Measurements from ENCODE around the gene ALKBH7. TPM values are rescaled to one million over a fixed set of nuclear protein-coding genes. Genes with fewer than 3 reads are reported as not detected.
A peak's percentile ranks its signal among the peaks of the same experiment; 100 is the strongest.

Gene ALKBH7
- total RNA-seq, 4 donors from 2014 or later: 55.2 to 109 (median 71.8) TPM

- WGBS: 65% methylated on average over 25 of the region's 33 CpGs
Observed at GRCh38 chr19:6417713-6418561, 45.3 kb downstream of the ALKBH7 start.

GRCh38 chr19:6418562-6418932 is 46.0 kb downstream of the ALKBH7 start:
- WGBS: 88% methylated on average over 10 of the region's 19 CpGs
- Histone ChIP-seq H3K36me3 (peaks cover 60 to 90% (median 85%) of the 10 kb centered on the region in 4 donors), H3K4me3 (no peak overlapping the region), H3K9me3 (no peaks in the 10 kb centered on the region), H3K27ac (replicated peaks in 1 of 4) (no peak overlapping the region), H3K4me1 (peaks cover 22 to 56% (median 45%) of the 10 kb centered on the region in 4 donors), H3K27me3 (no peaks in the 10 kb centered on the region)
- TF ChIP-seq POLR2A (IDR thresholded peaks at IDR 0.05; ENCODE audit: low read depth): no peak
- no peak for TF ChIP-seq CTCF (IDR thresholded peaks at IDR 0.05)
- TF ChIP-seq EP300 (IDR thresholded peaks at IDR 0.05): no peak
- no peak for TF ChIP-seq POLR2AphosphoS5 (IDR thresholded peaks at IDR 0.05)
- DNase-seq (ENCODE audit: extremely low spot score): no peak
- intact Hi-C loops (cut with DNase I): no loop called here

More at GRCh38 chr19:6417713-6418561, 45.3 kb downstream of the ALKBH7 start:
- peak overlapping the region in 1 of 4 donors; percentile 9 for H3K27ac ChIP-seq (replicated peaks in 1 of 4)
- peaks cover 60 to 90% (median 86%) of the 10 kb centered on the region in 4 donors for H3K36me3 ChIP-seq
- intact Hi-C loops (cut with DNase I): no loop called here
- no peak overlapping the region for H3K4me3 ChIP-seq
- TF ChIP-seq EP300 (IDR thresholded peaks at IDR 0.05) (no peak), POLR2A (IDR thresholded peaks at IDR 0.05; ENCODE audit: low read depth) (no peak), CTCF (IDR thresholded peaks at IDR 0.05) (peak; percentile 35 to 59 (median 46))
- H3K27me3 ChIP-seq: no peaks in the 10 kb centered on the region
- peaks cover 16 to 56% (median 39%) of the 10 kb centered on the region in 4 donors for H3K4me1 ChIP-seq
- no peaks in the 10 kb centered on the region for H3K9me3 ChIP-seq
- DNase-seq (ENCODE audit: extremely low spot score): no peak

GRCh38 chr19:6421075-6422014 is 48.8 kb downstream of the ALKBH7 start:
- Histone ChIP-seq H3K4me3 (no peak overlapping the region), H3K4me1 (peaks cover 28 to 55% (median 47%) of the 10 kb centered on the region in 4 donors), H3K27me3 (no peaks in the 10 kb centered on the region), H3K36me3 (peaks cover 37 to 63% (median 58%) of the 10 kb centered on the region in 4 donors), H3K27ac (replicated peaks in 1 of 4) (peak overlapping the region in 1 of 4 donors; percentile 2), H3K9me3 (no peaks in the 10 kb centered on the region)
- 74% methylated on average over 6 of the region's 20 CpGs for WGBS
- no peak for TF ChIP-seq POLR2A (IDR thresholded peaks at IDR 0.05; ENCODE audit: low read depth)
- no peak for TF ChIP-seq EP300 (IDR thresholded peaks at IDR 0.05)
- no peak for TF ChIP-seq POLR2AphosphoS5 (IDR thresholded peaks at IDR 0.05)
- no peak for TF ChIP-seq CTCF (IDR thresholded peaks at IDR 0.05)
- no peak for DNase-seq (ENCODE audit: extremely low spot score)
- intact Hi-C loops (cut with DNase I): no loop called here

- intact Hi-C loops (cut with DNase I): no loop called here
- peaks cover 28 to 48% (median 42%) of the 10 kb centered on the region in 4 donors for H3K4me1 ChIP-seq
- no peak for TF ChIP-seq CTCF (IDR thresholded peaks at IDR 0.05)
- H3K27me3 ChIP-seq: no peaks in the 10 kb centered on the region
- no peak for DNase-seq (ENCODE audit: extremely low spot score)
- no peaks in the 10 kb centered on the region for H3K9me3 ChIP-seq
- peaks cover 15 to 40% (median 35%) of the 10 kb centered on the region in 4 donors for H3K36me3 ChIP-seq
- 3% methylated on average over 15 of the region's 20 CpGs for WGBS
- H3K4me3 ChIP-seq: peak overlapping the region; percentile 76 to 87 (median 84)
- H3K27ac ChIP-seq (replicated peaks in 1 of 4): peak overlapping the region; percentile 76 to 80 (median 79)
Observed at GRCh38 chr19:6423499-6424194, 51.1 kb downstream of the ALKBH7 start.
